ENCODE results near the gene TRIM46. TPM values are rescaled to one million over a fixed set of nuclear protein-coding genes. Genes with fewer than 3 reads are reported as not detected.

The TRIM46 gene
- total and polyA plus RNA-seq, 2 of the 13 experiments (the other 11 are each of a cell fraction or from before 2014, with no cell fraction given): 0.04 to 0.09 TPM

DNA sequence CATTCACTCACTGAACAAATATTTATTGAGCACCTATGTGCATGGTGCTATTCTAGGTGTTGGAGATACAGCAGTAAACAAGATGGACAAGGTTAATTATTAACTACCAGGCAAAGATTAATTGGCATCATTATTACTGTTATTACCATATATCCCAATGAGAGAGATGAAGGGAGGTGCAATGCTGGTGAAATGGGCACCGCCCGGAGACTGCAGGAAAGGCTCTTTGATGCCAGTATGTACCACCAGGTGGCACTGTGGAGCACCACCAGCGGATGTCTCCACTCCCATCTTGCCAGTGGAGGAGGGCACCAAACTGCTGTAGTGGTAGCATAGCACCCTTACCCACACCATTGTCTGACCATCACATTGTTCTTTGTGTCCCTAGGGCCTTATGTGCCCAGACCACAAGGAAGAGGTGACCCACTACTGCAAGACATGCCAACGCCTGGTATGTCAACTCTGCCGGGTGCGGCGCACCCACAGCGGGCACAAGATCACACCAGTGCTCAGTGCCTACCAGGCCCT, 3.0 kb downstream of the TRIM46 start (continued):
- TF ChIP-seq CTCF (CRISPR knock-in tag; IDR thresholded peaks at IDR 0.05): peak; percentile 91
- TF ChIP-seq HOMEZ (CRISPR knock-in tag; IDR thresholded peaks at IDR 0.05; ENCODE audit: low read depth): 0 out of 2 replicates have a peak, but pooled peaks have one; percentile 12
- TF ChIP-seq IKZF5 (CRISPR knock-in tag; IDR thresholded peaks at IDR 0.05): peak; percentile 39; the same call in 1 of the 2 replicates
- TF ChIP-seq KDM5B (CRISPR knock-in tag; IDR thresholded peaks at IDR 0.05; ENCODE audit: borderline replicate concordance): 0 out of 2 replicates have a peak, but pooled peaks have one; percentile 42
- TF ChIP-seq ZNF552 (CRISPR knock-in tag; IDR thresholded peaks at IDR 0.05; ENCODE audit: borderline replicate concordance): no peak
- no peak for TF ChIP-seq TCF7 (IDR thresholded peaks at IDR 0.05; ENCODE audit: low read depth)
- TF ChIP-seq TEAD3 (CRISPR knock-in tag; optimal IDR thresholded peaks at IDR 0.05; ENCODE audit: borderline replicate concordance): peak; percentile 48
- 0 out of 2 replicates have a peak, but pooled peaks have one; percentile 11 for TF ChIP-seq RAD21 (CRISPR knock-in tag; IDR thresholded peaks at IDR 0.05)
- TF ChIP-seq ZNF879 (CRISPR knock-in tag; IDR thresholded peaks at IDR 0.05): no peak
- TF ChIP-seq, protein P1, sequence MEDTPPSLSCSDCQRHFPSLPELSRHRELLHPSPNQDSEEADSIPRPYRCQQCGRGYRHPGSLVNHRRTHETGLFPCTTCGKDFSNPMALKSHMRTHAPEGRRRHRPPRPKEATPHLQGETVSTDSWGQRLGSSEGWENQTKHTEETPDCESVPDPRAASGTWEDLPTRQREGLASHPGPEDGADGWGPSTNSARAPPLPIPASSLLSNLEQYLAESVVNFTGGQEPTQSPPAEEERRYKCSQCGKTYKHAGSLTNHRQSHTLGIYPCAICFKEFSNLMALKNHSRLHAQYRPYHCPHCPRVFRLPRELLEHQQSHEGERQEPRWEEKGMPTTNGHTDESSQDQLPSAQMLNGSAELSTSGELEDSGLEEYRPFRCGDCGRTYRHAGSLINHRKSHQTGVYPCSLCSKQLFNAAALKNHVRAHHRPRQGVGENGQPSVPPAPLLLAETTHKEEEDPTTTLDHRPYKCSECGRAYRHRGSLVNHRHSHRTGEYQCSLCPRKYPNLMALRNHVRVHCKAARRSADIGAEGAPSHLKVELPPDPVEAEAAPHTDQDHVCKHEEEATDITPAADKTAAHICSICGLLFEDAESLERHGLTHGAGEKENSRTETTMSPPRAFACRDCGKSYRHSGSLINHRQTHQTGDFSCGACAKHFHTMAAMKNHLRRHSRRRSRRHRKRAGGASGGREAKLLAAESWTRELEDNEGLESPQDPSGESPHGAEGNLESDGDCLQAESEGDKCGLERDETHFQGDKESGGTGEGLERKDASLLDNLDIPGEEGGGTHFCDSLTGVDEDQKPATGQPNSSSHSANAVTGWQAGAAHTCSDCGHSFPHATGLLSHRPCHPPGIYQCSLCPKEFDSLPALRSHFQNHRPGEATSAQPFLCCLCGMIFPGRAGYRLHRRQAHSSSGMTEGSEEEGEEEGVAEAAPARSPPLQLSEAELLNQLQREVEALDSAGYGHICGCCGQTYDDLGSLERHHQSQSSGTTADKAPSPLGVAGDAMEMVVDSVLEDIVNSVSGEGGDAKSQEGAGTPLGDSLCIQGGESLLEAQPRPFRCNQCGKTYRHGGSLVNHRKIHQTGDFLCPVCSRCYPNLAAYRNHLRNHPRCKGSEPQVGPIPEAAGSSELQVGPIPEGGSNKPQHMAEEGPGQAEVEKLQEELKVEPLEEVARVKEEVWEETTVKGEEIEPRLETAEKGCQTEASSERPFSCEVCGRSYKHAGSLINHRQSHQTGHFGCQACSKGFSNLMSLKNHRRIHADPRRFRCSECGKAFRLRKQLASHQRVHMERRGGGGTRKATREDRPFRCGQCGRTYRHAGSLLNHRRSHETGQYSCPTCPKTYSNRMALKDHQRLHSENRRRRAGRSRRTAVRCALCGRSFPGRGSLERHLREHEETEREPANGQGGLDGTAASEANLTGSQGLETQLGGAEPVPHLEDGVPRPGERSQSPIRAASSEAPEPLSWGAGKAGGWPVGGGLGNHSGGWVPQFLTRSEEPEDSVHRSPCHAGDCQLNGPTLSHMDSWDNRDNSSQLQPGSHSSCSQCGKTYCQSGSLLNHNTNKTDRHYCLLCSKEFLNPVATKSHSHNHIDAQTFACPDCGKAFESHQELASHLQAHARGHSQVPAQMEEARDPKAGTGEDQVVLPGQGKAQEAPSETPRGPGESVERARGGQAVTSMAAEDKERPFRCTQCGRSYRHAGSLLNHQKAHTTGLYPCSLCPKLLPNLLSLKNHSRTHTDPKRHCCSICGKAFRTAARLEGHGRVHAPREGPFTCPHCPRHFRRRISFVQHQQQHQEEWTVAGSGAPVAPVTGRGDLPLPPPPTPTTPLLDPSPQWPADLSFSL (CRISPR knock-in tag; IDR thresholded peaks at IDR 0.05): no peak
- TF ChIP-seq, protein P2, sequence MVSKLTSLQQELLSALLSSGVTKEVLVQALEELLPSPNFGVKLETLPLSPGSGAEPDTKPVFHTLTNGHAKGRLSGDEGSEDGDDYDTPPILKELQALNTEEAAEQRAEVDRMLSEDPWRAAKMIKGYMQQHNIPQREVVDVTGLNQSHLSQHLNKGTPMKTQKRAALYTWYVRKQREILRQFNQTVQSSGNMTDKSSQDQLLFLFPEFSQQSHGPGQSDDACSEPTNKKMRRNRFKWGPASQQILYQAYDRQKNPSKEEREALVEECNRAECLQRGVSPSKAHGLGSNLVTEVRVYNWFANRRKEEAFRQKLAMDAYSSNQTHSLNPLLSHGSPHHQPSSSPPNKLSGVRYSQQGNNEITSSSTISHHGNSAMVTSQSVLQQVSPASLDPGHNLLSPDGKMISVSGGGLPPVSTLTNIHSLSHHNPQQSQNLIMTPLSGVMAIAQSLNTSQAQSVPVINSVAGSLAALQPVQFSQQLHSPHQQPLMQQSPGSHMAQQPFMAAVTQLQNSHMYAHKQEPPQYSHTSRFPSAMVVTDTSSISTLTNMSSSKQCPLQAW (CRISPR knock-in tag; IDR thresholded peaks at IDR 0.05): peak; percentile 34; the same call in 1 of the 2 replicates
- 0 out of 2 replicates have a peak, but pooled peaks have one; percentile 30 for TF ChIP-seq IRF2 (CRISPR knock-in tag; IDR thresholded peaks at IDR 0.05)
- TF ChIP-seq SMC3 (IDR thresholded peaks at IDR 0.05; ENCODE audit: low read length): peak; percentile 58; the same call in 1 of the 2 replicates
- TF ChIP-seq MIER3 (CRISPR knock-in tag; IDR thresholded peaks at IDR 0.05; ENCODE audit: borderline replicate concordance): 0 out of 2 replicates have a peak, but pooled peaks have one; percentile 28
- TF ChIP-seq MATR3 (CRISPR knock-in tag; IDR thresholded peaks at IDR 0.05): no peak
